ENCODE data around the gene ST6GALNAC2.
A peak's percentile ranks its signal among the peaks of the same experiment; 100 is the strongest.

The ST6GALNAC2 gene

GRCh38 chr17:76585649-76586593 is at the start of gene ST6GALNAC2 (continued):
- TF ChIP-seq ZNF449 (tag by site-specific recombination; IDR thresholded peaks at IDR 0.05) (peak; percentile 98), ZNF140 (tag by site-specific recombination; IDR thresholded peaks at IDR 0.05) (no peak), ZNF24 (tag by site-specific recombination; IDR thresholded peaks at IDR 0.05) (no peak), MYNN (tag by site-specific recombination; IDR thresholded peaks at IDR 0.05; ENCODE audit: borderline replicate concordance) (no peak), ATF2 (tag by site-specific recombination; IDR thresholded peaks at IDR 0.05; ENCODE audit: low read depth) (no peak), WT1 (tag by site-specific recombination; IDR thresholded peaks at IDR 0.05) (peak; percentile 25; the same call in 1 of the 2 replicates), ZNF701 (tag by site-specific recombination; IDR thresholded peaks at IDR 0.05) (no peak), ZBTB20 (tag by site-specific recombination; IDR thresholded peaks at IDR 0.05) (peak; percentile 89), ZNF510 (tag by site-specific recombination; IDR thresholded peaks at IDR 0.05; ENCODE audit: insufficient replicate concordance) (no peak), ZNF341 (tag by site-specific recombination; IDR thresholded peaks at IDR 0.05; ENCODE audit: low read depth) (0 out of 2 replicates have a peak, but pooled peaks have one; percentile 15), KLF7 (tag by site-specific recombination; IDR thresholded peaks at IDR 0.05; ENCODE audit: borderline replicate concordance) (peak; percentile 51), ZNF132 (tag by site-specific recombination; IDR thresholded peaks at IDR 0.05; ENCODE audit: borderline replicate concordance) (no peak), ZNF214 (tag by site-specific recombination; IDR thresholded peaks at IDR 0.05; ENCODE audit: borderline replicate concordance) (no peak), SP3 (tag by site-specific recombination; IDR thresholded peaks at IDR 0.05) (peak; percentile 57; the same call in 1 of the 2 replicates), ZNF548 (tag by site-specific recombination; IDR thresholded peaks at IDR 0.05) (no peak), ZNF785 (tag by site-specific recombination; IDR thresholded peaks at IDR 0.05) (no peak), GLIS2 (tag by site-specific recombination; IDR thresholded peaks at IDR 0.05) (peak; percentile 93), GFI1B (tag by site-specific recombination; IDR thresholded peaks at IDR 0.05) (no peak), ZNF529 (tag by site-specific recombination; IDR thresholded peaks at IDR 0.05; ENCODE audit: insufficient replicate concordance) (no peak), ZNF629 (tag by site-specific recombination; IDR thresholded peaks at IDR 0.05) (0 out of 2 replicates have a peak, but pooled peaks have one; percentile 24), ZNF560 (tag by site-specific recombination; IDR thresholded peaks at IDR 0.05; ENCODE audit: borderline replicate concordance) (no peak), ZXDB (tag by site-specific recombination; IDR thresholded peaks at IDR 0.05) (no peak)
- TF ChIP-seq, protein P1, sequence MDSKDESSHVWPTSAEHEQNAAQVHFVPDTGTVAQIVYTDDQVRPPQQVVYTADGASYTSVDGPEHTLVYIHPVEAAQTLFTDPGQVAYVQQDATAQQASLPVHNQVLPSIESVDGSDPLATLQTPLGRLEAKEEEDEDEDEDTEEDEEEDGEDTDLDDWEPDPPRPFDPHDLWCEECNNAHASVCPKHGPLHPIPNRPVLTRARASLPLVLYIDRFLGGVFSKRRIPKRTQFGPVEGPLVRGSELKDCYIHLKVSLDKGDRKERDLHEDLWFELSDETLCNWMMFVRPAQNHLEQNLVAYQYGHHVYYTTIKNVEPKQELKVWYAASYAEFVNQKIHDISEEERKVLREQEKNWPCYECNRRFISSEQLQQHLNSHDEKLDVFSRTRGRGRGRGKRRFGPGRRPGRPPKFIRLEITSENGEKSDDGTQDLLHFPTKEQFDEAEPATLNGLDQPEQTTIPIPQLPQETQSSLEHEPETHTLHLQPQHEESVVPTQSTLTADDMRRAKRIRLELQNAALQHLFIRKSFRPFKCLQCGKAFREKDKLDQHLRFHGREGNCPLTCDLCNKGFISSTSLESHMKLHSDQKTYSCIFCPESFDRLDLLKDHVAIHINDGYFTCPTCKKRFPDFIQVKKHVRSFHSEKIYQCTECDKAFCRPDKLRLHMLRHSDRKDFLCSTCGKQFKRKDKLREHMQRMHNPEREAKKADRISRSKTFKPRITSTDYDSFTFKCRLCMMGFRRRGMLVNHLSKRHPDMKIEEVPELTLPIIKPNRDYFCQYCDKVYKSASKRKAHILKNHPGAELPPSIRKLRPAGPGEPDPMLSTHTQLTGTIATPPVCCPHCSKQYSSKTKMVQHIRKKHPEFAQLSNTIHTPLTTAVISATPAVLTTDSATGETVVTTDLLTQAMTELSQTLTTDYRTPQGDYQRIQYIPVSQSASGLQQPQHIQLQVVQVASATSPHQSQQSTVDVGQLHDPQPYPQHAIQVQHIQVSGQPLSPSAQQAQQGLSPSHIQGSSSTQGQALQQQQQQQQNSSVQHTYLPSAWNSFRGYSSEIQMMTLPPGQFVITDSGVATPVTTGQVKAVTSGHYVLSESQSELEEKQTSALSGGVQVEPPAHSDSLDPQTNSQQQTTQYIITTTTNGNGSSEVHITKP (tag by site-specific recombination; IDR thresholded peaks at IDR 0.05): no peak
- TF ChIP-seq, protein P2, sequence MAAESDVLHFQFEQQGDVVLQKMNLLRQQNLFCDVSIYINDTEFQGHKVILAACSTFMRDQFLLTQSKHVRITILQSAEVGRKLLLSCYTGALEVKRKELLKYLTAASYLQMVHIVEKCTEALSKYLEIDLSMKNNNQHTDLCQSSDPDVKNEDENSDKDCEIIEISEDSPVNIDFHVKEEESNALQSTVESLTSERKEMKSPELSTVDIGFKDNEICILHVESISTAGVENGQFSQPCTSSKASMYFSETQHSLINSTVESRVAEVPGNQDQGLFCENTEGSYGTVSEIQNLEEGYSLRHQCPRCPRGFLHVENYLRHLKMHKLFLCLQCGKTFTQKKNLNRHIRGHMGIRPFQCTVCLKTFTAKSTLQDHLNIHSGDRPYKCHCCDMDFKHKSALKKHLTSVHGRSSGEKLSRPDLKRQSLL (tag by site-specific recombination; IDR thresholded peaks at IDR 0.05): no peak
- TF ChIP-seq, protein P3, sequence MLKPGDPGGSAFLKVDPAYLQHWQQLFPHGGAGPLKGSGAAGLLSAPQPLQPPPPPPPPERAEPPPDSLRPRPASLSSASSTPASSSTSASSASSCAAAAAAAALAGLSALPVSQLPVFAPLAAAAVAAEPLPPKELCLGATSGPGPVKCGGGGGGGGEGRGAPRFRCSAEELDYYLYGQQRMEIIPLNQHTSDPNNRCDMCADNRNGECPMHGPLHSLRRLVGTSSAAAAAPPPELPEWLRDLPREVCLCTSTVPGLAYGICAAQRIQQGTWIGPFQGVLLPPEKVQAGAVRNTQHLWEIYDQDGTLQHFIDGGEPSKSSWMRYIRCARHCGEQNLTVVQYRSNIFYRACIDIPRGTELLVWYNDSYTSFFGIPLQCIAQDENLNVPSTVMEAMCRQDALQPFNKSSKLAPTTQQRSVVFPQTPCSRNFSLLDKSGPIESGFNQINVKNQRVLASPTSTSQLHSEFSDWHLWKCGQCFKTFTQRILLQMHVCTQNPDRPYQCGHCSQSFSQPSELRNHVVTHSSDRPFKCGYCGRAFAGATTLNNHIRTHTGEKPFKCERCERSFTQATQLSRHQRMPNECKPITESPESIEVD (tag by site-specific recombination; IDR thresholded peaks at IDR 0.05): no peak
- TF ChIP-seq, protein P4, sequence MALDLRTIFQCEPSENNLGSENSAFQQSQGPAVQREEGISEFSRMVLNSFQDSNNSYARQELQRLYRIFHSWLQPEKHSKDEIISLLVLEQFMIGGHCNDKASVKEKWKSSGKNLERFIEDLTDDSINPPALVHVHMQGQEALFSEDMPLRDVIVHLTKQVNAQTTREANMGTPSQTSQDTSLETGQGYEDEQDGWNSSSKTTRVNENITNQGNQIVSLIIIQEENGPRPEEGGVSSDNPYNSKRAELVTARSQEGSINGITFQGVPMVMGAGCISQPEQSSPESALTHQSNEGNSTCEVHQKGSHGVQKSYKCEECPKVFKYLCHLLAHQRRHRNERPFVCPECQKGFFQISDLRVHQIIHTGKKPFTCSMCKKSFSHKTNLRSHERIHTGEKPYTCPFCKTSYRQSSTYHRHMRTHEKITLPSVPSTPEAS (tag by site-specific recombination; IDR thresholded peaks at IDR 0.05): no peak
